NCI-H1417 (cell line): ENCODE data around the gene CSF3R.

ENCODE experiments used
- DNase-seq, 3 experiments: peaks; one replicate each; lab custom pipeline; 2025; lab: John Stamatoyannopoulos, UW

The CSF3R gene

DNA sequence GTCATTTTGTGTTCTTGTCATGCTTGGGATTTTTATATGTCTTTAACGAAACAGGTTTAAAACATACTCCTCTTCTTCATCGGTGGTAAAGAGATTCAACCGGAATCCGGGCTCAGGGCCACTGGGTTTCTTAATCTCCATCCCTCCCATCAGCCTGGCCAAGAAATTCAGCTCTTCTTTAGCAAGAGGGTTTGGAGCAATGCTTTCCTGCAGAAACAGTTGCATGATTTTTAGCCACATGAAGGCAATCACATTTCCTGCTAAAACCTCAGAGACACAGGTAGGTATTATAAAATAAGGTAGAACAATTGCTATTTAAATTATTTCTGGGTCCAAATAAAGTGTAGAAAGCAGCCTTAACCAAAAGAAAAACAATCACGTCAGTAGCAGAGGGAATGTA, 62.3 kb downstream of the CSF3R start:
- DNase-seq: no peak

DNA sequence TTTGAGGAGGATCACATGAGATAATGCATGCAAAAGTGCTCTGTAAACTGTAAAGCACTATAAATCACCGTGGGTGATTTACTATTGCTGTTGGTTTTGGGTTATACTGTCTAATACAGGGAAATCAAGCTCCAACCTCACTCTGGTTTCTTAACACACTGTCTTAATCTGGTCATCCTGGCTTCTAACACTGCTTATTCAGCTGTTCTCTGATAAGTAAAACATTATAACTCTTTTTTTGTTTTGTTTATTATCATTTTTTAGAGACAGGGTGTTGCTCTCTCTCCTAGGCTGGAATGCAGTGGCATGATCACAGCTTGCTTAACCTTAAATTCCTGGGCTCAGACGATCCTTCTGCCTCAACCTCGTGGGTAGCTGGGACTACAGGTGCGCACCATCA, 63.1 kb downstream of the CSF3R start:
- no peak for DNase-seq

DNA sequence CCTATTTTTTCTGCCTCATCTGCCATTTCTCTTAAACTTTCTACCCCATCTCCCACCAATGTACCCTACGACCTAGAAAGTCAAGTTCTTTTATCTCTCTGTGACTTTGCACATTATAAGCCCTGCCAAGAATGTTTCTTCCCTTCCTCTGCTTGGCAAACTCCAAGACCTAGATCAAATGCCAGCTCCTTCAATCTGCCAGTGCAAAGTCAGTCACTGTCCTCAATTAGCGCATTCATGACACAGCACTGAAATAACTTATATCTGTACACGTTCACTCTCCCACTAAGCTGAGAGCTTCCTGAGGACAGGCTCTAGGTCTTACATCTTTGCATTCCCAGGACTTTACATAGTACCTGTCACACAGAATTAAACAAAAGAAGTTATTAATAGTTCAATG, 63.6 kb downstream of the CSF3R start:
- no peak for DNase-seq

- no peak for DNase-seq
Measured at GRCh38 chr1:36417931-36418330, 64.8 kb downstream of the CSF3R start.
